B cell (primary cell): Measurements from ENCODE around the gene JAKMIP2.

Experiments used
- CTCF ChIP-seq: fragments of 200-600 bp; IDR thresholded peaks from one replicate; pipeline ENCODE4 v1.8.0; 2022; ENCODE audit warnings: antibody characterized with exemption, mild to moderate bottlenecking
- EZH2 ChIP-seq: IDR thresholded peaks from 2 replicates; pipeline ENCODE4 v1.6.1; 2012; ENCODE audit warnings: borderline replicate concordance, low read depth, mild to moderate bottlenecking, moderate library complexity, low read length; ENCODE audit not compliant: insufficient read depth, poor library complexity, severe bottlenecking

- TF ChIP-seq CTCF: no peak
- TF ChIP-seq EZH2: no peak
Measured at GRCh38 chr5:147727200-147727599, 55.3 kb downstream of the JAKMIP2 start.
